HCT116 (cell line): ENCODE data around the gene HECW1. TPM values are rescaled to one million over a fixed set of nuclear protein-coding genes. Genes with fewer than 3 reads are reported as not detected.

Experiments
- ATAC-seq: fragments of 200-7000 bp; cut with Tn5 transposase; 2 replicates; pipeline ENCODE4 v1.9.1; 2020; ENCODE audit warnings: mild to moderate bottlenecking, moderate library complexity
- BruUV-seq: library from RNA; stranded (reverse); fragments of 400-500 nt; replicated peaks from 2 replicates; lab custom pipeline; 2021; lab: Mats Ljungman, UMichigan
- CTCF ChIA-PET: fragments of 300-600 bp; sonication (Branson Sonifier 250); formaldehyde crosslinking; loops from one replicate; lab custom pipeline; 2021; ENCODE audit warnings: antibody characterized with exemption; lab: Charles Lee
- POLR2A ChIA-PET: fragments of 300-600, 350-600 bp; sonication (Branson Sonifier 250); formaldehyde crosslinking; loops from one replicate; lab custom pipeline; 2021; ENCODE audit warnings: antibody characterized with exemption; lab: Charles Lee
- RAD21 ChIA-PET, 2 experiments: fragments of 300-600 bp; sonication (Branson Sonifier 250); formaldehyde crosslinking; loops; one replicate each; lab custom pipeline; 2023; ENCODE audit warnings: low total read pairs in 2 of 2; ENCODE audit not compliant: uncharacterized antibody in 2 of 2, unreplicated experiment in 2 of 2, low non-redundant PET in 1 of 2; lab: Charles Lee
- DNase-seq: peaks from one replicate; pipeline ENCODE4 v3.0.0-alpha.2; 2010; ENCODE audit warnings: low read depth, low spot score
- H2AFZ ChIP-seq: fragments of 200-600 bp; shearing (Covaris generic), sonication (generic); 2 replicates; pipeline ENCODE4 v1.6.1; 2017; ENCODE audit warnings: low read depth, mixed run types, mixed read lengths, antibody characterized with exemption, low read length; ENCODE audit not compliant: poor library complexity, severe bottlenecking
- H3K27ac ChIP-seq: 2 replicates; pipeline ENCODE4 v1.5.1; 2012; ENCODE audit warnings: low read depth, low read length
- H3K27me3 ChIP-seq: fragments of 200-600 bp; sonication (generic); 2 replicates; pipeline ENCODE4 v1.6.1; 2016; ENCODE audit warnings: mixed run types, low read length, mixed read lengths; ENCODE audit not compliant: insufficient read depth
- H3K36me3 ChIP-seq, 2 experiments: fragments of 200-500 bp in 1 of 2; fragments of 200-600 bp in 1 of 2; sonication (Bioruptor generic) in 1 of 2; sonication (generic) in 1 of 2; 2 replicates each; pipeline versions ENCODE4 v1.5.1 to v1.6.1; 2014 to 2016; ENCODE audit warnings: low read length in 2 of 2, inconsistent platforms in 1 of 2, mixed read lengths in 1 of 2, mixed run types in 1 of 2; ENCODE audit not compliant: insufficient read depth in 2 of 2, control insufficient read depth in 1 of 2
- H3K4me1 ChIP-seq, 2 experiments: fragments of 200-600 bp in 1 of 2; sonication (generic) in 1 of 2; 2 replicates each; pipeline versions ENCODE4 v1.5.1 to v1.6.1; 2012 to 2017; ENCODE audit warnings: low read length in 2 of 2, inconsistent platforms in 1 of 2, mild to moderate bottlenecking in 1 of 2, mixed read lengths in 1 of 2, mixed run types in 1 of 2, moderate library complexity in 1 of 2; ENCODE audit not compliant: insufficient read depth in 2 of 2, control insufficient read depth in 1 of 2
- H3K4me2 ChIP-seq: fragments of 200-600 bp; sonication (generic); 2 replicates; pipeline ENCODE4 v1.6.1; 2017; ENCODE audit warnings: mixed run types, low read length, mixed read lengths
- H3K4me3 ChIP-seq, 2 experiments: fragments of 200-600 bp in 1 of 2; sonication (generic) in 1 of 2; replicated peaks in 1 of 2; 2 replicates each; pipeline ENCODE4 v1.5.1; 2011 to 2016; ENCODE audit warnings: low read length in 2 of 2, control low read depth in 1 of 2, low read depth in 1 of 2, mild to moderate bottlenecking in 1 of 2, mixed read lengths in 1 of 2, mixed run types in 1 of 2
- H3K79me2 ChIP-seq: fragments of 200-600 bp; sonication (generic); 2 replicates; pipeline ENCODE4 v1.6.1; 2017; ENCODE audit warnings: mild to moderate bottlenecking, mixed run types, low read length, moderate library complexity, mixed read lengths; ENCODE audit not compliant: insufficient read depth
- H3K9ac ChIP-seq: fragments of 200-600 bp; sonication (generic); 2 replicates; pipeline ENCODE4 v1.6.1; 2016; ENCODE audit warnings: low read length, mixed read lengths
- H3K9me2 ChIP-seq: fragments of 200-600 bp; sonication (generic), shearing (Covaris generic); 2 replicates; pipeline ENCODE4 v1.6.1; 2017; ENCODE audit warnings: mixed run types, mild to moderate bottlenecking, moderate library complexity; ENCODE audit not compliant: insufficient read depth
- H3K9me3 ChIP-seq, 2 experiments: fragments of 200-500 bp in 1 of 2; fragments of 200-600 bp in 1 of 2; sonication (Bioruptor generic) in 1 of 2; sonication (generic) in 1 of 2; 2 replicates each; pipeline ENCODE4 v1.6.1; 2014 to 2017; ENCODE audit warnings: low read length in 2 of 2, mixed read lengths in 2 of 2, inconsistent platforms in 1 of 2, low read depth in 1 of 2, mild to moderate bottlenecking in 1 of 2, mixed run types in 1 of 2, moderate library complexity in 1 of 2; ENCODE audit not compliant: control insufficient read depth in 1 of 2, insufficient read depth in 1 of 2
- H4K20me1 ChIP-seq: fragments of 200-600 bp; sonication (generic), shearing (Covaris generic); 2 replicates; pipeline ENCODE4 v1.6.1; 2017; ENCODE audit warnings: mixed run types, mild to moderate bottlenecking, moderate library complexity; ENCODE audit not compliant: insufficient read depth
- EGR1 ChIP-seq: IDR thresholded peaks from 2 replicates; pipeline ENCODE4 v1.6.1; 2012; ENCODE audit warnings: low read depth
- EZH2phosphoT487 ChIP-seq: fragments of 200-600 bp; IDR thresholded peaks from 2 replicates; pipeline ENCODE4 v1.6.1; 2018; ENCODE audit warnings: antibody characterized with exemption, borderline replicate concordance
- POLR2A ChIP-seq: IDR thresholded peaks from 2 replicates; pipeline ENCODE4 v1.7.0; 2011; ENCODE audit warnings: borderline replicate concordance; ENCODE audit not compliant: insufficient read depth, insufficient read length; ENCODE audit errors: extremely low read depth
- RAD21 ChIP-seq: IDR thresholded peaks from 2 replicates; pipeline ENCODE4 v1.6.1; 2012; ENCODE audit warnings: low read depth, mild to moderate bottlenecking
- YY1 ChIP-seq: IDR thresholded peaks from 2 replicates; pipeline ENCODE4 v1.6.1; 2011; ENCODE audit warnings: low read length, low read depth, moderate library complexity, mild to moderate bottlenecking; ENCODE audit not compliant: insufficient replicate concordance; ENCODE audit errors: extremely low read depth
- ZNF274 ChIP-seq: fragments of 200-500 bp; sonication (Bioruptor generic); IDR thresholded peaks from 2 replicates; pipeline ENCODE4 v1.6.1; 2014; ENCODE audit warnings: mild to moderate bottlenecking, low read depth, low read length, inconsistent platforms
- intact Hi-C: fragments of 100-400 bp; cut with micrococcal nuclease; formaldehyde crosslinking; loops from 2 replicates; pipeline ENCODE4 v1.10.0; 2022
- total RNA-seq: library from RNA; stranded (reverse); gene quantifications from one replicate; pipeline ENCODE4 v1.2.1, GENCODE V29; 2021; ENCODE audit not compliant: unreplicated experiment

The HECW1 gene
- total RNA-seq, 1 experiment from 2014 or later, result 5.6 TPM

DNA sequence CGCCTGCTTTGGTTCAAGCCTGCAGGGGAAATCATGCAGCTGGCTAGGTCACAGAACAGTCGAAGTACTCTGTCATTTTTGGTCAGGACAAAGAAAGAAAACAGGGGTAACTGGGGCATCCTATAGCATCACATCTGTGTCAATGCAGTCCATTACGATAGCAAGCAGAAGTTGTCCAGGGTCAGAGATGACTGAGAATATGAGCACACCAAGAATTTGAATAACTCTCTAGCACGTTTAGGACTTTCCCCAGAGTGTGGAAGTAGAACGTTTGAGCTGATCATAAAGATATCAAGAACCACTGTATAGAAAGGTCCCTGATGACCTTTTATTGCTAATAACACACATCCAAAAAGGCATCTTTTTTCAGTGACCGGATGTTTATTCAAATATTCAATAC lies 12.7 kb upstream of the HECW1 start:
- H3K4me1 ChIP-seq, result no peaks in the 10 kb centered on the region
- TF ChIP-seq YY1 (no peak), ZNF274 (no peak), EZH2phosphoT487 (no peak), POLR2A (no peak), RAD21 (no peak), EGR1 (no peak)
- TF ChIP-seq, all 23 proteins: peak for 0
- Histone ChIP-seq H4K20me1 (no peaks in the 10 kb centered on the region), H3K9me3 (no peaks in the 10 kb centered on the region), H3K79me2 (no peaks in the 10 kb centered on the region), H3K4me2 (no peak overlapping the region), H3K4me3 (no peak overlapping the region), H3K27me3 (no peaks in the 10 kb centered on the region), H3K36me3 (no peaks in the 10 kb centered on the region), H3K9me2 (no peaks in the 10 kb centered on the region), H3K27ac (no peak overlapping the region), H2AFZ (no peak overlapping the region), H3K9ac (no peak overlapping the region)
- ChIA-PET POLR2A (no interaction called here), RAD21 (no interaction called here), CTCF (no interaction called here)
- no TSS peak for BruUV-seq
- ATAC-seq (no peak), DNase-seq (no peak)
- intact Hi-C loops, result no loop called here

DNA sequence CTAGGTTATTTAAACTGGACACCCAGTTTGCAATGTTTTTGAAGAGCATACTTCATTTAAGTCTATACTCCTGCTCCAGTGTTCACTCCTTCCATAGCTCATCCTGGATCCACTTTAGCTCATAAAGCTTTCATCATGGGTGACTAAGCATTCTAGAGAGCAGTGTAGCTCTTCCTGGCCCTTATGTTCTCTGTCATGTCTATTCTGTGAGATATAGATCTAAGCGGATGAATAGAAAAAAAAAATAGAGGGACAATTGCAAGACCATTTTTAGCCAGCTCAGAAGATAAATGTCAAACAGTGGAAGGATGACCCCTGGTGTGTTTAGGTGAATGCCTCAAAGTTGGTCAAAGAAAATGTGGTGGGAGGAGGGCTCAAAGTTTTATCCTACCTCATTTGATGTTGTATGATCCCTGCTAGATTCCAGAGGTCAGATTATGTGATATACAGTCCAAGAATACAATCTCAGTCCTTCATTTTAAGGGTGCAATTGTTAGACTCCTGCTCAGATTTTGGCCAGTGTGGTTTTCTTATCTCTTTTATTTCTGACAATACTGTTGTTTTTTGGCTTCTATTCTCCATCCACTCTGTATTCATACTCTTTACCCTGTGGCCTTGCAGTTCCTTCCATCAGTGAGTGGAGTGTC lies 7.5 kb upstream of the HECW1 start:
- no TSS peak for BruUV-seq
- H3K9ac ChIP-seq, result no peak overlapping the region
- intact Hi-C loops, result no loop called here
- ChIA-PET RAD21 (no interaction called here), CTCF (no interaction called here)
- H3K4me3 ChIP-seq, result no peak overlapping the region
- H3K36me3 ChIP-seq, result no peaks in the 10 kb centered on the region
- no peaks in the 10 kb centered on the region for H3K4me1 ChIP-seq
- no peak overlapping the region for H3K27ac ChIP-seq
- H3K9me2 ChIP-seq, result no peaks in the 10 kb centered on the region
- no peaks in the 10 kb centered on the region for H3K79me2 ChIP-seq
- H3K9me3 ChIP-seq, result no peaks in the 10 kb centered on the region
- no peak for TF ChIP-seq POLR2A
- TF ChIP-seq, all 23 proteins: peak for 0
- Histone ChIP-seq H2AFZ (no peak overlapping the region), H3K4me2 (no peak overlapping the region), H3K27me3 (no peaks in the 10 kb centered on the region), H4K20me1 (no peaks in the 10 kb centered on the region)
- ATAC-seq, result no peak
- POLR2A ChIA-PET, result no interaction called here
- DNase-seq, result no peak
